ENCODE data around the gene IL1RAPL2. TPM values are rescaled to one million over a fixed set of nuclear protein-coding genes. Genes with fewer than 3 reads are reported as not detected.

IL1RAPL2 gene
- total RNA-seq, 4 donors from 2014 or later, result not detected

DNA sequence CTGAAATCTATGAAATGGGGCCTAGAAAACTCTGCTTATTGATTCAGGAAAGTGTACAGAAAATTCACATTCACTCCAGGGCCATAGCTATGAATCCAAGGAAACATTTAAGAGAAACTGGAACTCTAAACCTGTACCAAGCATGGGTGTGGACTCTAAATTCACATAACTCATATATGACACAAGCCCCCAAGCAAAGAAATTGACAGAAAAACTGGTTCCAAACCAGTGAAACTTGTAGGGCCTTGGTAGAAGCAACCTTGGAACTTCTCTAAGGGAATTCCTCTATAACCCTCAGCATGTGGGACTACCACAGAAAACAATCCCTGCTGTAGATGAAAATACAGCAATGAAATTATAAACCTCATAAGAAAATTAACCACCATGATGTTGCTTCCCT lies 1149.7 kb downstream of the IL1RAPL2 start:
- no peak overlapping the region for H3K27ac ChIP-seq
- no peaks in the 10 kb centered on the region for H3K9me3 ChIP-seq
- H3K4me1 ChIP-seq, result no peaks in the 10 kb centered on the region
- no peaks in the 10 kb centered on the region for H3K36me3 ChIP-seq
- TF ChIP-seq, protein P1, sequence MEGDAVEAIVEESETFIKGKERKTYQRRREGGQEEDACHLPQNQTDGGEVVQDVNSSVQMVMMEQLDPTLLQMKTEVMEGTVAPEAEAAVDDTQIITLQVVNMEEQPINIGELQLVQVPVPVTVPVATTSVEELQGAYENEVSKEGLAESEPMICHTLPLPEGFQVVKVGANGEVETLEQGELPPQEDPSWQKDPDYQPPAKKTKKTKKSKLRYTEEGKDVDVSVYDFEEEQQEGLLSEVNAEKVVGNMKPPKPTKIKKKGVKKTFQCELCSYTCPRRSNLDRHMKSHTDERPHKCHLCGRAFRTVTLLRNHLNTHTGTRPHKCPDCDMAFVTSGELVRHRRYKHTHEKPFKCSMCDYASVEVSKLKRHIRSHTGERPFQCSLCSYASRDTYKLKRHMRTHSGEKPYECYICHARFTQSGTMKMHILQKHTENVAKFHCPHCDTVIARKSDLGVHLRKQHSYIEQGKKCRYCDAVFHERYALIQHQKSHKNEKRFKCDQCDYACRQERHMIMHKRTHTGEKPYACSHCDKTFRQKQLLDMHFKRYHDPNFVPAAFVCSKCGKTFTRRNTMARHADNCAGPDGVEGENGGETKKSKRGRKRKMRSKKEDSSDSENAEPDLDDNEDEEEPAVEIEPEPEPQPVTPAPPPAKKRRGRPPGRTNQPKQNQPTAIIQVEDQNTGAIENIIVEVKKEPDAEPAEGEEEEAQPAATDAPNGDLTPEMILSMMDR (IDR thresholded peaks at IDR 0.05), result no peak
- TF ChIP-seq POLR2A (IDR thresholded peaks at IDR 0.05), result no peak
- no peak for DNase-seq
- H3K4me3 ChIP-seq (replicated peaks in 1 of 3), result no peak overlapping the region
- intact Hi-C loops (cut with DNase I), result no loop called here
- H3K27me3 ChIP-seq, result no peaks in the 10 kb centered on the region

DNA sequence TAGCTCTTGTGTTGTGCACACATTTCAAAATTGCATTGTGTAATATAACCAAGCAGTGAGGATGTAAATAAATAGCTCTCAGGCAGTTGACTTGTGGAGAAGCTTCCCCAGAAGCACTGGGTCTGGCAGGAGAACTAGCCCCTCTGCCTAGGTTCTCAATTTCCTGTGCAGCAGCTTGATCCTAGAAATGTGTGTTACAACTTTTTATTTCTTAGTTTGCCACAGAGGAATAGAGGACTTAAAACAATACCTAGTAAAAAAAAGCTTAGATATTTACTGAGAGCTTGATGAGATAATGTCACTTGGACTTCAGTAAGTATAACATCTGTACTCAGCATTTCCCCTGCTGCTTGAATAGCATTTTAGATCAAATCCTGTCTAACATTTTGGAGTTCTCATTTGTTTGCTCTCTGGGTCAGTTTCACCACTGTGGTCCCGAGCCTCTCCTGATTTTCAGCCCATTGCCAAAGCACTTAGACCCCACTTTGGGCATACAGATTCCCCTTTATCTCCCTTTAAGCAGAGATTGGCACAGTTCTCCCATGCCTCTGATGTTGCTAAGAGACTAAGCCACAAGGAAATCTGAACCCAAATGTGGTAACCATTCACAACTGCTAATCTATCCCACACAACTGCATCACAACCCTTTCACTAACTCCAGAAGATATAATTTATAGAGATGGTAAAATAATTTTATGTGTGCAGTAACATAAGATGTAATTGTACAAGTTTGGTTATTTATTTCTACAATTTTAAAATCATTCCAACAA lies 1158.2 kb downstream of the IL1RAPL2 start:
- DNase-seq, result no peak
- Histone ChIP-seq H3K27ac (no peak overlapping the region), H3K36me3 (no peaks in the 10 kb centered on the region), H3K4me3 (replicated peaks in 1 of 3) (no peak overlapping the region), H3K9me3 (no peaks in the 10 kb centered on the region), H3K4me1 (no peaks in the 10 kb centered on the region), H3K27me3 (no peaks in the 10 kb centered on the region)
- intact Hi-C loops (cut with DNase I), result no loop called here
- TF ChIP-seq POLR2A (IDR thresholded peaks at IDR 0.05), result no peak
- TF ChIP-seq, protein P1 (IDR thresholded peaks at IDR 0.05), result no peak
- WGBS, 2 donors, result 33 to 67% methylated on average over 1 of the region's 1 CpG

DNA sequence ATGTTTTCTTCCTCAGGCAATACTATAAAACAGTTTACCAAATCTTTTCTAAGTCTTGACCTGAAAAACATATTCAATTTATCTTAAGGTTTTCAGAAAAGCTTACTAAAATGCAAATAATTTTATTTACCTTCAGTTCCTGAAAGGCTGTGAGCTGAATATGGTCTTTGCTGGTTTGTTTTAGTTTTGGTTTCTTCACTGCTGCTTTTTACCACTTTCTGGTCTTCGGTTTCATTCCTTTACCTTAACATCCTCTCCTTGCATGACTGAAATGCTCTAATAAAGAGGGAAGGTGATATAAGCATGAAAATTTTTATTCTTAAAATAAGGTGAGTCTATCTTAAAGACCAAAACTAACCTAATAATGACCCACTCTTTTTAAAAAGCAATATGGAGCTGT lies 1159.2 kb downstream of the IL1RAPL2 start:
- H3K27ac ChIP-seq, result no peak overlapping the region
- H3K9me3 ChIP-seq, result no peaks in the 10 kb centered on the region
- no peak for DNase-seq
- H3K27me3 ChIP-seq, result no peaks in the 10 kb centered on the region
- WGBS, 2 donors, result 89 to 97% methylated on average over 1 of the region's 1 CpG
- intact Hi-C loops (cut with DNase I), result no loop called here
- H3K36me3 ChIP-seq, result no peaks in the 10 kb centered on the region
- TF ChIP-seq, protein P1 (IDR thresholded peaks at IDR 0.05), result no peak
- no peak for TF ChIP-seq POLR2A (IDR thresholded peaks at IDR 0.05)
- no peak overlapping the region for H3K4me3 ChIP-seq (replicated peaks in 1 of 3)
- no peaks in the 10 kb centered on the region for H3K4me1 ChIP-seq

DNA sequence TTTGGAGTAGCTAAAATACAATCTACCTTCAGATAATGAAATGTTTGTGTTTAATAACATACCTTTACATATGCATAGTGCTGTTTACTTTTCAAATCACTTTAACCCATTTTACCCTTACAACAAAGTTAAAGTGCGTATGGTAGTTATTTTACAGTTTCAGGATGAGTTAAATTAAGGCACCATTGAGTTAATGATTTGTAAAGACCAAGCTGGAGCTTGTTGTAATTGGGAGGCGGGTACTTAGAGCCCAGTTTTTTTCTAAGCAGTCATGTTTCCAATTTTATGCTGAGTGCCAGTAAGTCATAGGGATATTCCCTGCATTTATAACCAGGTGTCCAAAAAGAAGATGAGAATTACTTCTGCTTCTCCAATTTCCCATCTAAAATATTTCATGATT lies 1172.2 kb downstream of the IL1RAPL2 start:
- 76 to 88% methylated on average over 2 of the region's 2 CpGs for WGBS, 2 donors

DNA sequence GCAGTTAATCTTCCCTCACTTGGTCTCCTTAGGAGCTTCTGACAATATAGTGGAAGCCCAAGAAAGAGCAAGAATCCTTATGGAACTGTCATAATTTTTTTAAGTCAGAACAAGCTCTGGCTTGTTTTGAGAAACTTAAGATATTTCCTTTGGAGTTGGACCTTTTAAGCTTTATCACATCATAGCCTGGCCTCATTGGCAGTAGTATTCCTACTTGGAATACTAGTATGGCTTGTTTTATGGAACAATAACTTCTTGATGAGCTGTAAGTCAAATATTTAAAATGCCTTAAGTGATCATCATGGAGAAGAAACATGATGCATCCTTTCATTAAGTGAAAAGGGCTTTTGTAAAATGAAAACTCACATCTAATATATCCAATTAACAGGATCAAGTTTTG lies 1178.3 kb downstream of the IL1RAPL2 start:
- Histone ChIP-seq H3K4me1 (no peaks in the 10 kb centered on the region), H3K27ac (no peak overlapping the region), H3K36me3 (no peaks in the 10 kb centered on the region), H3K27me3 (no peaks in the 10 kb centered on the region), H3K4me3 (replicated peaks in 1 of 3) (no peak overlapping the region), H3K9me3 (no peaks in the 10 kb centered on the region)
- DNase-seq, result no peak
- intact Hi-C loops (cut with DNase I), result no loop called here
- TF ChIP-seq POLR2A (IDR thresholded peaks at IDR 0.05), result no peak
- TF ChIP-seq, protein P1 (IDR thresholded peaks at IDR 0.05), result no peak

More for the DNA sequence above, 1172.2 kb downstream of the IL1RAPL2 start:
- H3K27ac ChIP-seq, result no peak overlapping the region
- H3K36me3 ChIP-seq, result no peaks in the 10 kb centered on the region
- no peaks in the 10 kb centered on the region for H3K9me3 ChIP-seq
- no peaks in the 10 kb centered on the region for H3K4me1 ChIP-seq
- H3K27me3 ChIP-seq, result no peaks in the 10 kb centered on the region
- intact Hi-C loops (cut with DNase I), result no loop called here
- DNase-seq, result no peak
- no peak for TF ChIP-seq POLR2A (IDR thresholded peaks at IDR 0.05)
- TF ChIP-seq, protein P1 (IDR thresholded peaks at IDR 0.05), result no peak
- no peak overlapping the region for H3K4me3 ChIP-seq (replicated peaks in 1 of 3)

Measured in thyroid gland (tissue), 4 donors.